HEK293 (cell line): Measurements from ENCODE around the gene ERCC1.

Source experiments
- BCL11A ChIP-seq: fragments of 450-650 bp; formaldehyde crosslinking; IDR thresholded peaks from 2 replicates; pipeline ENCODE4 v1.5.1; 2016; ENCODE audit warnings: low read depth, missing biosample characterization, missing genetic modification characterization
- GLI2 ChIP-seq: fragments of 450-650 bp; formaldehyde crosslinking; IDR thresholded peaks from 2 replicates; pipeline ENCODE4; 2017; ENCODE audit warnings: missing biosample characterization, missing genetic modification characterization, low read depth, borderline replicate concordance
- HOXA7 ChIP-seq: sonication (generic); formaldehyde crosslinking; IDR thresholded peaks from 2 replicates; pipeline ENCODE4 v1.8.1; 2022; ENCODE audit warnings: missing genetic modification reagents, borderline replicate concordance
- SALL2 ChIP-seq: fragments of 450-650 bp; formaldehyde crosslinking; IDR thresholded peaks from 2 replicates; pipeline ENCODE4 v1.5.0; 2017; ENCODE audit warnings: missing biosample characterization, mild to moderate bottlenecking, missing genetic modification characterization, borderline replicate concordance
- SCRT1 ChIP-seq: fragments of 450-650 bp; formaldehyde crosslinking; IDR thresholded peaks from 2 replicates; pipeline ENCODE4 v1.5.1; 2016; ENCODE audit warnings: missing biosample characterization, missing genetic modification characterization, borderline replicate concordance
- ZBTB48 ChIP-seq: fragments of 450-650 bp; formaldehyde crosslinking; IDR thresholded peaks from 2 replicates; pipeline ENCODE4 v1.5.1; 2016; ENCODE audit warnings: missing biosample characterization, missing genetic modification characterization
- ZEB2 ChIP-seq: fragments of 450-650 bp; formaldehyde crosslinking; IDR thresholded peaks from 2 replicates; pipeline ENCODE4 v1.5.1; 2016; ENCODE audit warnings: missing biosample characterization, missing genetic modification characterization
- ZFHX2 ChIP-seq: fragments of 450-650 bp; formaldehyde crosslinking; conservative IDR thresholded peaks from 2 replicates; pipeline ENCODE4 v1.5.1; 2016; ENCODE audit warnings: missing biosample characterization, missing genetic modification characterization
- ZFP3 ChIP-seq: fragments of 450-650 bp; formaldehyde crosslinking; IDR thresholded peaks from 2 replicates; pipeline ENCODE4 v1.5.1; 2016; ENCODE audit warnings: low read depth, missing biosample characterization, missing genetic modification characterization
- ZFP69B ChIP-seq: fragments of 450-650 bp; formaldehyde crosslinking; IDR thresholded peaks from 2 replicates; pipeline ENCODE4 v1.5.1; 2016; ENCODE audit warnings: missing biosample characterization, missing genetic modification characterization
- ZNF10 ChIP-seq: fragments of 450-650 bp; formaldehyde crosslinking; IDR thresholded peaks from 2 replicates; pipeline ENCODE4 v1.5.1; 2017; ENCODE audit warnings: missing biosample characterization, missing genetic modification characterization
- ZNF2 ChIP-seq: fragments of 450-650 bp; formaldehyde crosslinking; IDR thresholded peaks from 2 replicates; pipeline ENCODE4 v1.5.1; 2016; ENCODE audit warnings: missing biosample characterization, missing genetic modification characterization
- ZNF221 ChIP-seq: fragments of 450-650 bp; formaldehyde crosslinking; IDR thresholded peaks from 2 replicates; pipeline ENCODE4 v1.5.1; 2017; ENCODE audit warnings: missing biosample characterization, missing genetic modification characterization, borderline replicate concordance
- ZNF239 ChIP-seq: fragments of 450-650 bp; formaldehyde crosslinking; IDR thresholded peaks from 2 replicates; pipeline ENCODE4 v1.5.1; 2016; ENCODE audit warnings: missing biosample characterization, missing genetic modification characterization
- ZNF335 ChIP-seq: fragments of 450-650 bp; formaldehyde crosslinking; conservative IDR thresholded peaks from 2 replicates; pipeline ENCODE4 v1.5.1; 2016; ENCODE audit warnings: missing biosample characterization, missing genetic modification characterization
- ZNF350 ChIP-seq: fragments of 450-650 bp; formaldehyde crosslinking; IDR thresholded peaks from 2 replicates; pipeline ENCODE4 v1.5.0; 2017; ENCODE audit warnings: missing biosample characterization, mild to moderate bottlenecking, missing genetic modification characterization
- ZNF416 ChIP-seq: fragments of 450-650 bp; formaldehyde crosslinking; IDR thresholded peaks from 2 replicates; pipeline ENCODE4 v1.5.1; 2016; ENCODE audit warnings: missing biosample characterization, missing genetic modification characterization
- ZNF426 ChIP-seq: fragments of 450-650 bp; formaldehyde crosslinking; IDR thresholded peaks from 2 replicates; pipeline ENCODE4 v1.5.1; 2017; ENCODE audit warnings: missing biosample characterization, missing genetic modification characterization, mild to moderate bottlenecking, inconsistent platforms, moderate library complexity
- ZNF473 ChIP-seq: fragments of 450-650 bp; formaldehyde crosslinking; IDR thresholded peaks from 2 replicates; pipeline ENCODE4 v1.5.1; 2017; ENCODE audit warnings: missing biosample characterization, missing genetic modification characterization
- ZNF510 ChIP-seq: fragments of 450-650 bp; formaldehyde crosslinking; IDR thresholded peaks from 2 replicates; pipeline ENCODE4 v1.5.1; 2018; ENCODE audit warnings: mild to moderate bottlenecking, missing genetic modification characterization, missing biosample characterization; ENCODE audit not compliant: insufficient replicate concordance
- ZNF549 ChIP-seq: fragments of 450-650 bp; IDR thresholded peaks from 2 replicates; pipeline ENCODE4 v1.5.1; 2018; ENCODE audit warnings: missing biosample characterization, missing genetic modification characterization, mild to moderate bottlenecking, inconsistent platforms, moderate library complexity
- ZNF561 ChIP-seq: fragments of 450-650 bp; IDR thresholded peaks from 2 replicates; pipeline ENCODE4 v1.5.1; 2018; ENCODE audit warnings: missing biosample characterization, missing genetic modification characterization, borderline replicate concordance
- ZNF571 ChIP-seq: fragments of 450-650 bp; formaldehyde crosslinking; IDR thresholded peaks from 2 replicates; pipeline ENCODE4 v1.5.0; 2017; ENCODE audit warnings: missing biosample characterization, missing genetic modification characterization
- ZNF600 ChIP-seq: fragments of 450-650 bp; formaldehyde crosslinking; IDR thresholded peaks from 2 replicates; pipeline ENCODE4 v1.5.1; 2016; ENCODE audit warnings: missing biosample characterization, missing genetic modification characterization
- ZNF660 ChIP-seq: fragments of 450-650 bp; IDR thresholded peaks from 2 replicates; pipeline ENCODE4 v1.5.1; 2018; ENCODE audit warnings: missing biosample characterization, mild to moderate bottlenecking, missing genetic modification characterization
- ZNF677 ChIP-seq: fragments of 450-650 bp; IDR thresholded peaks from 2 replicates; pipeline ENCODE4 v1.5.0; 2018; ENCODE audit warnings: missing biosample characterization, mild to moderate bottlenecking, missing genetic modification characterization, moderate library complexity
- ZNF76 ChIP-seq: fragments of 450-650 bp; formaldehyde crosslinking; IDR thresholded peaks from 2 replicates; pipeline ENCODE4; 2016; ENCODE audit warnings: low read depth, missing biosample characterization, missing genetic modification characterization, borderline replicate concordance
- ZNF785 ChIP-seq: fragments of 450-650 bp; formaldehyde crosslinking; IDR thresholded peaks from 2 replicates; pipeline ENCODE4 v1.5.1; 2016; ENCODE audit warnings: missing biosample characterization, missing genetic modification characterization
- ZNF792 ChIP-seq: fragments of 450-650 bp; formaldehyde crosslinking; IDR thresholded peaks from 2 replicates; pipeline ENCODE4 v1.5.1; 2016; ENCODE audit warnings: missing biosample characterization, missing genetic modification characterization
- ZSCAN30 ChIP-seq: fragments of 450-650 bp; IDR thresholded peaks from 2 replicates; pipeline ENCODE4 v1.5.1; 2018; ENCODE audit warnings: missing biosample characterization, mild to moderate bottlenecking, missing genetic modification characterization, moderate library complexity
- TF ChIP-seq, protein P1 (sequence below): fragments of 450-650 bp; formaldehyde crosslinking; IDR thresholded peaks from 2 replicates; pipeline ENCODE4 v1.5.1; 2016; ENCODE audit warnings: missing biosample characterization, missing genetic modification characterization
- TF ChIP-seq, protein P2 (sequence below): fragments of 450-650 bp; formaldehyde crosslinking; IDR thresholded peaks from 2 replicates; pipeline ENCODE4 v1.5.1; 2017; ENCODE audit warnings: missing biosample characterization, missing genetic modification characterization
- TF ChIP-seq, protein P3 (sequence below): fragments of 450-650 bp; formaldehyde crosslinking; IDR thresholded peaks from 2 replicates; pipeline ENCODE4 v1.5.1; 2016; ENCODE audit warnings: missing biosample characterization, missing genetic modification characterization
- TF ChIP-seq, protein P4 (sequence below): fragments of 450-650 bp; formaldehyde crosslinking; IDR thresholded peaks from 2 replicates; pipeline ENCODE4 v1.5.1; 2016; ENCODE audit warnings: missing biosample characterization, missing genetic modification characterization

ERCC1 gene

GRCh38 chr19:45423589-45424190 is at the start of gene ERCC1 (continued):
- no peak for TF ChIP-seq ZNF510
- TF ChIP-seq ZNF677 (tag by site-specific recombination) = no peak
- TF ChIP-seq ZNF221 (tag by site-specific recombination) = no peak
- TF ChIP-seq ZNF660 (tag by site-specific recombination) = peak; percentile 77
- TF ChIP-seq ZNF239 (tag by site-specific recombination) = 0 out of 2 replicates have a peak, but pooled peaks have one; percentile 22
- TF ChIP-seq ZNF571 = no peak
- TF ChIP-seq ZNF350 = no peak
- peak; percentile 76 for TF ChIP-seq ZEB2
- no peak for TF ChIP-seq ZNF792 (tag by site-specific recombination)
- TF ChIP-seq, protein P1, sequence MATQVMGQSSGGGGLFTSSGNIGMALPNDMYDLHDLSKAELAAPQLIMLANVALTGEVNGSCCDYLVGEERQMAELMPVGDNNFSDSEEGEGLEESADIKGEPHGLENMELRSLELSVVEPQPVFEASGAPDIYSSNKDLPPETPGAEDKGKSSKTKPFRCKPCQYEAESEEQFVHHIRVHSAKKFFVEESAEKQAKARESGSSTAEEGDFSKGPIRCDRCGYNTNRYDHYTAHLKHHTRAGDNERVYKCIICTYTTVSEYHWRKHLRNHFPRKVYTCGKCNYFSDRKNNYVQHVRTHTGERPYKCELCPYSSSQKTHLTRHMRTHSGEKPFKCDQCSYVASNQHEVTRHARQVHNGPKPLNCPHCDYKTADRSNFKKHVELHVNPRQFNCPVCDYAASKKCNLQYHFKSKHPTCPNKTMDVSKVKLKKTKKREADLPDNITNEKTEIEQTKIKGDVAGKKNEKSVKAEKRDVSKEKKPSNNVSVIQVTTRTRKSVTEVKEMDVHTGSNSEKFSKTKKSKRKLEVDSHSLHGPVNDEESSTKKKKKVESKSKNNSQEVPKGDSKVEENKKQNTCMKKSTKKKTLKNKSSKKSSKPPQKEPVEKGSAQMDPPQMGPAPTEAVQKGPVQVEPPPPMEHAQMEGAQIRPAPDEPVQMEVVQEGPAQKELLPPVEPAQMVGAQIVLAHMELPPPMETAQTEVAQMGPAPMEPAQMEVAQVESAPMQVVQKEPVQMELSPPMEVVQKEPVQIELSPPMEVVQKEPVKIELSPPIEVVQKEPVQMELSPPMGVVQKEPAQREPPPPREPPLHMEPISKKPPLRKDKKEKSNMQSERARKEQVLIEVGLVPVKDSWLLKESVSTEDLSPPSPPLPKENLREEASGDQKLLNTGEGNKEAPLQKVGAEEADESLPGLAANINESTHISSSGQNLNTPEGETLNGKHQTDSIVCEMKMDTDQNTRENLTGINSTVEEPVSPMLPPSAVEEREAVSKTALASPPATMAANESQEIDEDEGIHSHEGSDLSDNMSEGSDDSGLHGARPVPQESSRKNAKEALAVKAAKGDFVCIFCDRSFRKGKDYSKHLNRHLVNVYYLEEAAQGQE = no peak; the same call in 1 of the 2 replicates
- TF ChIP-seq HOXA7 = no peak
- TF ChIP-seq ZNF426 (tag by site-specific recombination) = no peak
- TF ChIP-seq ZNF473 (tag by site-specific recombination) = no peak
- peak; percentile 69; the same call in 1 of the 2 replicates for TF ChIP-seq ZNF561 (tag by site-specific recombination)
- peak; percentile 53; the same call in 1 of the 2 replicates for TF ChIP-seq ZSCAN30 (tag by site-specific recombination)
- TF ChIP-seq, protein P2, sequence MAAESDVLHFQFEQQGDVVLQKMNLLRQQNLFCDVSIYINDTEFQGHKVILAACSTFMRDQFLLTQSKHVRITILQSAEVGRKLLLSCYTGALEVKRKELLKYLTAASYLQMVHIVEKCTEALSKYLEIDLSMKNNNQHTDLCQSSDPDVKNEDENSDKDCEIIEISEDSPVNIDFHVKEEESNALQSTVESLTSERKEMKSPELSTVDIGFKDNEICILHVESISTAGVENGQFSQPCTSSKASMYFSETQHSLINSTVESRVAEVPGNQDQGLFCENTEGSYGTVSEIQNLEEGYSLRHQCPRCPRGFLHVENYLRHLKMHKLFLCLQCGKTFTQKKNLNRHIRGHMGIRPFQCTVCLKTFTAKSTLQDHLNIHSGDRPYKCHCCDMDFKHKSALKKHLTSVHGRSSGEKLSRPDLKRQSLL (tag by site-specific recombination) = no peak; the same call in 1 of the 2 replicates
- no peak for TF ChIP-seq GLI2 (tag by site-specific recombination)
- TF ChIP-seq ZFP3 (tag by site-specific recombination) = no peak
- TF ChIP-seq ZNF10 (tag by site-specific recombination) = peak; percentile 64
- TF ChIP-seq BCL11A = peak; percentile 55
- TF ChIP-seq SCRT1 (tag by site-specific recombination) = peak; percentile 98
- no peak for TF ChIP-seq SALL2 (tag by site-specific recombination)
- TF ChIP-seq ZNF549 (tag by site-specific recombination) = no peak
- TF ChIP-seq ZFP69B (tag by site-specific recombination) = no peak
- peak; percentile 67; the same call in 1 of the 2 replicates for TF ChIP-seq ZNF2
- no peak for TF ChIP-seq ZNF416 (tag by site-specific recombination)
- TF ChIP-seq ZBTB48 (tag by site-specific recombination) = peak; percentile 95
- TF ChIP-seq, protein P3, sequence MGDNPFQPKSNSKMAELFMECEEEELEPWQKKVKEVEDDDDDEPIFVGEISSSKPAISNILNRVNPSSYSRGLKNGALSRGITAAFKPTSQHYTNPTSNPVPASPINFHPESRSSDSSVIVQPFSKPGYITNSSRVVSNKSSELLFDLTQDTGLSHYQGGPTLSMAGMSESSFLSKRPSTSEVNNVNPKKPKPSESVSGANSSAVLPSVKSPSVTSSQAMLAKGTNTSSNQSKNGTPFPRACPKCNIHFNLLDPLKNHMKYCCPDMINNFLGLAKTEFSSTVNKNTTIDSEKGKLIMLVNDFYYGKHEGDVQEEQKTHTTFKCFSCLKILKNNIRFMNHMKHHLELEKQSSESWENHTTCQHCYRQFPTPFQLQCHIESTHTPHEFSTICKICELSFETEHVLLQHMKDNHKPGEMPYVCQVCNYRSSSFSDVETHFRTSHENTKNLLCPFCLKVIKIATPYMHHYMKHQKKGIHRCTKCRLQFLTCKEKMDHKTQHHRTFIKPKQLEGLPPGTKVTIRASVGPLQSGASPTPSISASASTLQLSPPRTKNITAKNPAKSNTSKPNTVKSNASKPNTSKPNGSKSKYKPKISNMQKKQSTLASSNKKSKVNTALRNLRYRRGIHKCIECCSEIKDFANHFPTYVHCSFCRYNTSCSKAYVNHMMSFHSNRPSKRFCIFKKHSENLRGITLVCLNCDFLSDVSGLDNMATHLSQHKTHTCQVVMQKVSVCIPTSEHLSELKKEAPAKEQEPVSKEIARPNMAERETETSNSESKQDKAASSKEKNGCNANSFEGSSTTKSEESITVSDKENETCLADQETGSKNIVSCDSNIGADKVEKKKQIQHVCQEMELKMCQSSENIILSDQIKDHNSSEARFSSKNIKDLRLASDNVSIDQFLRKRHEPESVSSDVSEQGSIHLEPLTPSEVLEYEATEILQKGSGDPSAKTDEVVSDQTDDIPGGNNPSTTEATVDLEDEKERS (tag by site-specific recombination) = no peak
- no peak for TF ChIP-seq ZNF785 (tag by site-specific recombination)
- TF ChIP-seq ZNF600 = peak; percentile 81; the same call in 1 of the 2 replicates
- TF ChIP-seq ZNF76 (tag by site-specific recombination) = peak; percentile 77
- TF ChIP-seq ZFHX2 (tag by site-specific recombination) = peak; percentile 77
- TF ChIP-seq, protein P4, sequence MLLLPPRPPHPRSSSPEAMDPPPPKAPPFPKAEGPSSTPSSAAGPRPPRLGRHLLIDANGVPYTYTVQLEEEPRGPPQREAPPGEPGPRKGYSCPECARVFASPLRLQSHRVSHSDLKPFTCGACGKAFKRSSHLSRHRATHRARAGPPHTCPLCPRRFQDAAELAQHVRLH (tag by site-specific recombination) = no peak
- peak; percentile 96 for TF ChIP-seq ZNF335 (tag by site-specific recombination)
